ENCODE results near the gene B3GNT8. TPM values are rescaled to one million over a fixed set of nuclear protein-coding genes. Genes with fewer than 3 reads are reported as not detected.
"Not testable (repeated sequence)": the region's sequence is repeated elsewhere in the genome, so short reads cannot be mapped to it uniquely, and the experiment has no call there.

The B3GNT8 gene
- total RNA-seq, 1 donor from 2014 or later = 4.6 TPM

DNA sequence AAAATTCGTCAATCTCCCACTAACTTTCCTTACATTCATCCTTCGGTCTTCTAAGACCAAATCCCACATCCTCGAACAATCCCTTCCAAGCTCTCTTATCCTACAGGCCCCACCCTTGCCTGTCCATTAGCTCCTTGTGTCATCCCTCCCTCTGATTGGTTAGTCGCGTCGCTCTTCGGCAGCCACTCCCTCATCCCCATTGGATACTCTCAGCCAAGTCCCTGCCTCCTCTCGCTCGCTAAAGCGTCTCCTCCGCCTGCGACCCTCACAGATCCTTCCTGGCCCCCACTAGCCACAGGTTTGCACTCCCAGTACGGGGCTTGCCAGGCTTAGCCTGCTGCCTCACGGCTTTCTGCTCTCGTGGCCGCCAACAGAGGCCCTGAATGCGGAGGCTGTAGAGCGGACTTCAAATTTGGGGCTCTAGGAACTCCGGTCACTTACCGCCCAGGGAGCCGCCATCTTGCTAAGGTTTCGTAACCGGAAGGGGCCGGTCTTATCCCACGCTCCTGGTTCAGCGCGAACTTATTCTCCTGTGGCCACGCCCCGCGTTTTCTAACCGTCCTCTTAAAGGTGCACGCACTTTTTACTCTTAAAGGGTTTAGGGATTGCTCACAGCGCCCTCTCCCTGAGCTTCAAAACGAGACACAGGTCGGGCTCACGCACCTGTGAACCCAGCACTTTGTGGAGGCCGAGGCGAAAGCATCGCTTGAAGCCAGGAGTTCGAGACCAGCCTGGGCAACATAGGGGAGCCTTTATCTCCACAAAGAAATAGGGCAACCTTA, 12.5 kb upstream of the B3GNT8 start, which contains the start of gene DMAC2:
Gene DMAC2, minus strand, starts transcription at position 472 of the 782 bp plus-strand sequence. Its CDS starts 13 bp downstream, at position 459.
- peak; percentile 53 for TF ChIP-seq CTCF (IDR thresholded peaks at IDR 0.05; ENCODE audit: unreplicated experiment)
- Mint-ChIP-seq H3K4me1 (ENCODE audit: low read depth) (no peaks in the 10 kb centered on the region), H3K36me3 (ENCODE audit: insufficient read depth) (peaks cover 2% of the 10 kb centered on the region), H3K4me3 (ENCODE audit: low read depth) (peak within 1 kb of the TSS; percentile 37), H3K27ac (no peak within 1 kb of the TSS), H3K27me3 (peaks cover 18% of the 10 kb centered on the region), H3K9me3 (ENCODE audit: low read depth) (no peaks in the 10 kb centered on the region)
- DNase-seq (ENCODE audit: low spot score, unreplicated experiment) = peak; percentile 78

GRCh38 chr19:41437944-41438574, 10.9 kb upstream of the B3GNT8 start:
- Mint-ChIP-seq H3K4me3 (ENCODE audit: low read depth) (peak overlapping the region; percentile 46), H3K9me3 (ENCODE audit: low read depth) (no peaks in the 10 kb centered on the region), H3K27me3 (peaks cover 4% of the 10 kb centered on the region), H3K4me1 (ENCODE audit: low read depth) (no peaks in the 10 kb centered on the region), H3K27ac (no peak overlapping the region), H3K36me3 (ENCODE audit: insufficient read depth) (peaks cover 2% of the 10 kb centered on the region)
- no peak for DNase-seq (ENCODE audit: low spot score, unreplicated experiment)
- no peak for TF ChIP-seq CTCF (IDR thresholded peaks at IDR 0.05; ENCODE audit: unreplicated experiment)

DNA sequence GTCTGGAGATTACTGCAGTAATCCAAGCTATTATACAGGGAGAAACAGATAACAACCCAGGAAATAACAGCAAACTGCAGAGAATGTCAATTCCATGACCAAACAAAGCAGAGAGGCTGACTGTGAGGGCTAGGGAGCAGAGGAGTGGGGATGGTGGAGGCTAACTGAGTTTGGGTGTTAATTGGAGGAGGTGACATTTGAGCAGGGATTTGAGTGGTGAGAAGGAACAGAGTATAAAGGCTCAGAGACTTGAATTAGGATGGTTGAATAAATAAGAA, 9.4 kb upstream of the B3GNT8 start:
- H3K36me3 Mint-ChIP-seq (ENCODE audit: insufficient read depth) = peaks cover 5% of the 10 kb centered on the region
- DNase-seq (ENCODE audit: low spot score, unreplicated experiment) = no peak
- no peak overlapping the region for H3K27ac Mint-ChIP-seq
- H3K4me3 Mint-ChIP-seq (ENCODE audit: low read depth) = no peak overlapping the region
- peaks cover 3% of the 10 kb centered on the region for H3K27me3 Mint-ChIP-seq
- no peak for TF ChIP-seq CTCF (IDR thresholded peaks at IDR 0.05; ENCODE audit: unreplicated experiment)
- no peaks in the 10 kb centered on the region for H3K9me3 Mint-ChIP-seq (ENCODE audit: low read depth)
- no peaks in the 10 kb centered on the region for H3K4me1 Mint-ChIP-seq (ENCODE audit: low read depth)

DNA sequence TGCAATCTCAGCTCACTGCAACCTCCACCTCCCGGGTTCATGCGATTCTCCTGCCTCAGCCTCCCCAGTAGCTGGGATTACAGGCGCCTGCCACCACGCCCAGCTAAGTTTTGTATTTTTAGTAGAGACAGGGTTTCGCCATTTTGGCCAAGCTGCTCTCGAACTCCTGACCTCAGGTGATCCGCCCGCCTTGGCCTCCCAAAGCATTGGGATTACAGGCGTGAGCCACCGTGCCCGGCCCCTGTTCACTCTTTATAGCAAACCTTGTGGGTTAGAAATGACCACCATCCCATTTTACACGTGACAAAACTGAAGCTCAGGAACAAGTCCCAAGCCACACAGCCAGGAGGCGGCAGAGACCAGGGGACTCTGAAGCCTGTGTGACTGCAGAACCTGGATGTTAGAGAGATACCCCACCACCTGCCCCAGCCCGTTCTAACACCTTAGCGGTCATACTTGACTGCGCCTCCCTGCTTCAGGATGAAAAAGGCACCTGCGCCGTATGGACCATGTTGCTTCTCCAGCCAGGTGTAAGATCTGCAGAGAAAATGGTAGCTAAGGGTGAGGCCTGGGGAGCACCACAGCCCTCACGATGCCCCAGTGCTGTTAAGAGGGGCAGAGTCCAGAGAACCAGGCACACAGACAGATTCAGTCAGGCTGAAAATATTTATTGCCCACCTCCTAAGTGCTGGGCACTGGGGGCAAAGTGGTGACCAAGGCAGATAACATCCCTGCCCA, 8.9 kb upstream of the B3GNT8 start:
- peaks cover 5% of the 10 kb centered on the region for H3K36me3 Mint-ChIP-seq (ENCODE audit: insufficient read depth)
- no peaks in the 10 kb centered on the region for H3K4me1 Mint-ChIP-seq (ENCODE audit: low read depth)
- no peak for DNase-seq (ENCODE audit: low spot score, unreplicated experiment)
- H3K4me3 Mint-ChIP-seq (ENCODE audit: low read depth) = no peak overlapping the region
- H3K27ac Mint-ChIP-seq = no peak overlapping the region
- no peak for TF ChIP-seq CTCF (IDR thresholded peaks at IDR 0.05; ENCODE audit: unreplicated experiment)
- H3K27me3 Mint-ChIP-seq = no peaks in the 10 kb centered on the region
- H3K9me3 Mint-ChIP-seq (ENCODE audit: low read depth) = no peaks in the 10 kb centered on the region

- H3K4me3 Mint-ChIP-seq (ENCODE audit: low read depth); H3K4me1 Mint-ChIP-seq (ENCODE audit: low read depth); H3K36me3 Mint-ChIP-seq (ENCODE audit: insufficient read depth); H3K27me3 Mint-ChIP-seq; H3K9me3 Mint-ChIP-seq (ENCODE audit: low read depth); DNase-seq (ENCODE audit: low spot score, unreplicated experiment); H3K27ac Mint-ChIP-seq: not testable (repeated sequence)
These were observed 8.2 kb upstream of the B3GNT8 start for GRCh38 chr19:41435376-41435775.

All from progenitor cell of endocrine pancreas (in vitro differentiated cells).